GM18507 (cell line): ENCODE data around the gene VPS36.
"Not testable (repeated sequence)": the region's sequence is repeated elsewhere in the genome, so short reads cannot be mapped to it uniquely, and the experiment has no call there.

Source experiments
- DNase-seq: peaks from one replicate; pipeline ENCODE4 v3.0.0; 2011; ENCODE audit warnings: low read depth; ENCODE audit not compliant: insufficient read length; ENCODE audit errors: extremely low spot score
- FAIRE-seq: peaks from 2 replicates; lab custom pipeline; 2011; peaks lifted over from hg19 to GRCh38; lab: Jason Lieb, UNC

The VPS36 gene

GRCh38 chr13:52450012-52450792 lies at the start of gene VPS36:
Gene VPS36, minus strand, starts transcription at chr13:52450634. Its CDS starts 40 bp downstream, at chr13:52450594.
- FAIRE-seq = peak; percentile 92
- DNase-seq = peak; percentile 73

- not testable (repeated sequence) for DNase-seq
- peak; percentile 84 for FAIRE-seq
Measured at GRCh38 chr13:52497979-52498378, 47.5 kb upstream of the VPS36 start.

- not testable (repeated sequence) for DNase-seq, FAIRE-seq
Measured at GRCh38 chr13:52494241-52494640, 43.8 kb upstream of the VPS36 start.

- FAIRE-seq, DNase-seq: not testable (repeated sequence)
Measured at GRCh38 chr13:52491015-52491414, 40.6 kb upstream of the VPS36 start.

- not testable (repeated sequence) for FAIRE-seq
Measured at GRCh38 chr13:52488763-52489162, 38.3 kb upstream of the VPS36 start.

GRCh38 chr13:52487078-52487477 lies 36.6 kb upstream of the VPS36 start:
- not testable (repeated sequence) for DNase-seq, FAIRE-seq

More at GRCh38 chr13:52488763-52489162, 38.3 kb upstream of the VPS36 start:
- DNase-seq = not testable (repeated sequence)

GRCh38 chr13:52480677-52481428 lies 30.4 kb upstream of the VPS36 start:
- peak; percentile 58 for FAIRE-seq
- DNase-seq = not testable (repeated sequence)

- not testable (repeated sequence) for DNase-seq, FAIRE-seq
Measured at GRCh38 chr13:52468487-52468886, 18.1 kb upstream of the VPS36 start.

- FAIRE-seq (no peak), DNase-seq (no peak)
Measured at GRCh38 chr13:52463526-52463925, 13.1 kb upstream of the VPS36 start.

GRCh38 chr13:52461265-52461664 lies 10.8 kb upstream of the VPS36 start:
- DNase-seq = no peak
- FAIRE-seq = no peak

GRCh38 chr13:52459668-52460067 lies 9.2 kb upstream of the VPS36 start:
- DNase-seq (no peak), FAIRE-seq (no peak)

- FAIRE-seq (peak; percentile 26), DNase-seq (peak; percentile 67)
Measured at GRCh38 chr13:52455677-52456041, 5.2 kb upstream of the VPS36 start.

- peak; percentile 94 for FAIRE-seq
- peak; percentile 69 for DNase-seq
Measured at GRCh38 chr13:52454820-52455676, 4.6 kb upstream of the VPS36 start, which contains the start of gene CKAP2. Gene CKAP2, plus strand, starts transcription at chr13:52455478. Its CDS starts 79 bp downstream, at chr13:52455557.

- DNase-seq (no peak), FAIRE-seq (peak; percentile 72)
Measured at GRCh38 chr13:52454459-52454819, 4.0 kb upstream of the VPS36 start.

- no peak for DNase-seq
Measured at GRCh38 chr13:52452470-52452869, 2.0 kb upstream of the VPS36 start.

GRCh38 chr13:52451135-52451804 lies 836 bp upstream of the VPS36 start:
- no peak for FAIRE-seq

More at GRCh38 chr13:52452470-52452869, 2.0 kb upstream of the VPS36 start:
- FAIRE-seq = no peak

GRCh38 chr13:52450793-52451116 lies 321 bp upstream of the VPS36 start:
- no peak for FAIRE-seq
- DNase-seq = no peak

More at GRCh38 chr13:52451135-52451804, 836 bp upstream of the VPS36 start:
- DNase-seq = no peak

- no peak for DNase-seq
- FAIRE-seq = no peak
Measured at GRCh38 chr13:52449331-52450011, 963 bp downstream of the VPS36 start.
